SK-N-SH (cell line): Measurements from ENCODE around the gene ALAS1.

Experiments
- CTCF ChIP-seq: fragments of 200-600 bp; sonication (generic); IDR thresholded peaks from 2 replicates; pipeline ENCODE4 v1.6.1; 2017; ENCODE audit warnings: antibody characterized with exemption, mild to moderate bottlenecking, moderate library complexity
- ELF1 ChIP-seq: IDR thresholded peaks from 2 replicates; pipeline ENCODE4 v1.4.0; 2012
- FOXM1 ChIP-seq: IDR thresholded peaks from 2 replicates; pipeline ENCODE4 v1.4.0; 2012; ENCODE audit warnings: low read depth, mild to moderate bottlenecking
- GABPA ChIP-seq: IDR thresholded peaks from 2 replicates; pipeline ENCODE4 v1.4.0; 2012; ENCODE audit warnings: low read depth, mild to moderate bottlenecking
- MAX ChIP-seq: IDR thresholded peaks from 2 replicates; pipeline ENCODE4 v1.4.0; 2012; ENCODE audit warnings: low read depth
- POLR2AphosphoS5 ChIP-seq: IDR thresholded peaks from 2 replicates; pipeline ENCODE4 v1.6.1; 2012; ENCODE audit warnings: low read depth, low read length
- RAD21 ChIP-seq: IDR thresholded peaks from 2 replicates; pipeline ENCODE4 v1.6.1; 2012; ENCODE audit warnings: mild to moderate bottlenecking, low read length
- RFX5 ChIP-seq: IDR thresholded peaks from 2 replicates; pipeline ENCODE4 v1.6.1; 2012; ENCODE audit warnings: mild to moderate bottlenecking, improper control_type of control experiment, low read length
- RXRA ChIP-seq: IDR thresholded peaks from 2 replicates; pipeline ENCODE4 v1.4.0; 2012; ENCODE audit warnings: low read depth, mild to moderate bottlenecking, borderline replicate concordance
- TAF1 ChIP-seq: IDR thresholded peaks from 2 replicates; pipeline ENCODE4 v1.6.1; 2012; ENCODE audit warnings: low read depth, mild to moderate bottlenecking, low read length, moderate library complexity, borderline replicate concordance
- USF1 ChIP-seq: IDR thresholded peaks from 2 replicates; pipeline ENCODE4 v1.4.0; 2012; ENCODE audit warnings: low read depth, borderline replicate concordance
- YY1 ChIP-seq: IDR thresholded peaks from 2 replicates; pipeline ENCODE4 v1.4.0; 2012; ENCODE audit warnings: low read depth, mild to moderate bottlenecking

- no peak for TF ChIP-seq POLR2AphosphoS5
- TF ChIP-seq CTCF = no peak
- no peak for TF ChIP-seq FOXM1
- TF ChIP-seq RAD21 = no peak
- no peak for TF ChIP-seq RXRA
- TF ChIP-seq GABPA = no peak
- TF ChIP-seq MAX = no peak
- TF ChIP-seq ELF1 = no peak
- no peak for TF ChIP-seq TAF1
- no peak for TF ChIP-seq RFX5
- TF ChIP-seq YY1 = no peak
- TF ChIP-seq USF1 = no peak
Observed at GRCh38 chr3:52200981-52201679, 3.2 kb downstream of the ALAS1 start.
